ENCODE measurements around the gene GREB1.
A peak's percentile ranks its signal among the peaks of the same experiment; 100 is the strongest.

GREB1 gene

DNA sequence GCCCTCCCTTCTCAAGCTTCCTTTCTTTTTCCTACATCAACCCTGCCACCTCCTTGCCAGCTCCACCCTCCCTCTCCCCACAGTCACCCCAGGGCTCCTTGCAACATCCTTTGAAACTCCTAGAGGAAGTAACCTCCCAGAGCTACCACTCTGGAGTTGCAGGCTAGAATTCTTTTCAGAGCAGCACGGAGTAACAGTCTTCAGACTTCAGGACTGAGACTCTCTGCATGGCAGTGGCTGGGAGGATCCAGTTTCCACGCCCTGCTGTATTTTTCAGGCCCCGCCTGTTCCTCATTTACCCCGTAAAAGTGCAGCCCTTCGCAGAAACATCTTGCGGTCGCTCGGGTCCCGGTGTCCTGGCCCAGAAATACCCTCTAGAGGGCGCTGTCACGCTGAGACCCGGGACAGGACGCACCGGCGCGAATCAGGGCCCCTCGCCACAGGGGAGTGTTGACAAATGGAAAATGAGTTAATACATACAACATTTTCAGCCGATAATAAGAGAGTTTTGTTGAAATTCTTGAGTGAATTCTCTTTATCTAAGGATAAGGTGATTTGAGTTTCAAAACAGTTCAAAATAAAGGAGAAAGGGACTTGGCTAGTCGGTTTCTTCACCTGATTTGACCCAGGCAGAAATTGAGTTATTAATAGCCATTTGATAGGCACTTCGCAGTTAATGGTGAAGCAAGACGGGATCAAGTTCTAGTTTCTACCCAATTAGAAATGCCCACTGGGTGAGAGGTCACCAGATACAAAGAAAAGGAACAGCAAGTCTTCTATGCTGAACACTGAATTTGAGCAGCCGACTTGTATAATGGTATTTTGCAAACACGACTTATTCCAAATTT, 154.6 kb downstream of the GREB1 start:
- DNase-seq = peak; percentile 75

- no peak for DNase-seq
These were observed 157.3 kb downstream of the GREB1 start for GRCh38 chr2:11691076-11691660.
